HepG2 (cell line): ENCODE data around the gene CSNK1G1. TPM values are rescaled to one million over a fixed set of nuclear protein-coding genes. Genes with fewer than 3 reads are reported as not detected.

Experiments used
- ATAC-seq: fragments of 200-7000 bp; cut with Tn5 transposase; 3 replicates; pipeline ENCODE4 v1.9.1; 2020; ENCODE audit warnings: mild to moderate bottlenecking, moderate library complexity
- BruUV-seq: library from RNA; stranded (reverse); fragments of 400-500 nt; replicated peaks from 2 replicates; lab custom pipeline; 2021; lab: Mats Ljungman, UMichigan
- CTCF ChIA-PET: fragments of 300-600 bp; formaldehyde crosslinking; extraction: SDS; loops from one replicate; lab custom pipeline; 2021; ENCODE audit warnings: low total read pairs, inconsistent platforms, low intra/inter-chr PET ratio; lab: Yijun Ruan, JAX
- POLR2A ChIA-PET: fragments of 350-600 bp; sonication (Branson Sonifier 250); formaldehyde crosslinking; loops from one replicate; lab custom pipeline; 2020; ENCODE audit warnings: antibody characterized with exemption, inconsistent platforms; lab: Yijun Ruan, JAX
- DNase-seq: peaks from one replicate; pipeline ENCODE4 v3.0.0-alpha.2; 2015; ENCODE audit warnings: low spot score
- FAIRE-seq: peaks from 3 replicates; lab custom pipeline; 2011; peaks lifted over from hg19 to GRCh38; lab: Jason Lieb, UNC
- H2AFZ ChIP-seq: one replicate; pipeline ENCODE4 v1.6.1; 2011; ENCODE audit warnings: low read length, inconsistent platforms
- H3K27ac ChIP-seq: fragments of 300-600 bp; 3 replicates; pipeline ENCODE4 v1.8.0; 2011; ENCODE audit warnings: mixed run types, mild to moderate bottlenecking, mixed read lengths, low read length, inconsistent platforms; ENCODE audit not compliant: insufficient read depth; ENCODE audit errors: extremely low read length
- H3K27me3 ChIP-seq, 2 experiments: fragments of 200-600 bp in 1 of 2; 2 replicates in 1 of 2; 3 replicates in 1 of 2; pipeline versions ENCODE4 v1.6.0 to v1.8.0; 2011; ENCODE audit warnings: low read length in 2 of 2, mild to moderate bottlenecking in 2 of 2, moderate library complexity in 2 of 2, inconsistent platforms in 1 of 2; ENCODE audit not compliant: insufficient read depth in 2 of 2, control insufficient read depth in 1 of 2
- H3K36me3 ChIP-seq, 2 experiments: fragments of 200-600 bp in 1 of 2; replicated peaks in 1 of 2; 2 replicates in 1 of 2; 3 replicates in 1 of 2; pipeline versions ENCODE4 v1.5.1 to v1.8.0; 2011; ENCODE audit warnings: low read length in 2 of 2, inconsistent platforms in 1 of 2; ENCODE audit not compliant: insufficient read depth in 2 of 2, control insufficient read depth in 1 of 2
- H3K4me1 ChIP-seq: 2 replicates; pipeline ENCODE4 v1.5.1; 2012; ENCODE audit warnings: low read length, inconsistent platforms; ENCODE audit not compliant: insufficient read depth
- H3K4me2 ChIP-seq: 2 replicates; pipeline ENCODE4 v1.6.0; 2011; ENCODE audit warnings: low read depth, low read length, inconsistent platforms
- H3K4me3 ChIP-seq, 3 experiments: fragments of 200-600 bp in 1 of 3; sonication (generic), shearing (Covaris generic) in 1 of 3; replicated peaks in 1 of 3; 2 replicates each; pipeline ENCODE4 v1.5.1; 2011 to 2016; ENCODE audit warnings: low read length in 3 of 3, inconsistent platforms in 2 of 3, low read depth in 2 of 3, mild to moderate bottlenecking in 2 of 3, control low read depth in 1 of 3, mixed read lengths in 1 of 3; ENCODE audit not compliant: insufficient read depth in 1 of 3
- H3K79me2 ChIP-seq: one replicate; pipeline ENCODE4 v1.6.1; 2011; ENCODE audit warnings: low read length, inconsistent platforms; ENCODE audit not compliant: insufficient read depth
- H3K9ac ChIP-seq: 2 replicates; pipeline ENCODE4 v1.6.0; 2011; ENCODE audit warnings: mild to moderate bottlenecking, low read depth, low read length, inconsistent platforms; ENCODE audit not compliant: insufficient read depth
- H3K9me3 ChIP-seq: 2 replicates; pipeline ENCODE4 v1.5.1; 2012; ENCODE audit warnings: mild to moderate bottlenecking, low read length
- H4K20me1 ChIP-seq: 2 replicates; pipeline ENCODE4 v1.6.0; 2011; ENCODE audit warnings: inconsistent platforms, mild to moderate bottlenecking, low read length, moderate library complexity; ENCODE audit not compliant: insufficient read depth
- AHR ChIP-seq: IDR thresholded peaks from 2 replicates; pipeline ENCODE4 v1.6.1; 2018; ENCODE audit warnings: missing genetic modification reagents, missing compliant biosample characterization
- CBFB ChIP-seq: sonication (generic); formaldehyde crosslinking; IDR thresholded peaks from 2 replicates; pipeline ENCODE4 v1.4.0; 2020; ENCODE audit warnings: missing genetic modification reagents
- EHMT2 ChIP-seq: fragments of 200-600 bp; sonication (generic); IDR thresholded peaks from 2 replicates; pipeline ENCODE4 v1.7.0; 2017; ENCODE audit warnings: antibody characterized with exemption, low read depth, low read length, borderline replicate concordance
- ELF3 ChIP-seq: IDR thresholded peaks from 2 replicates; pipeline ENCODE4 v1.6.1; 2016; ENCODE audit warnings: missing genetic modification reagents, missing compliant biosample characterization
- FOXP1 ChIP-seq, 2 experiments: fragments of 450-650 bp in 1 of 2; IDR thresholded peaks; 2 replicates each; pipeline ENCODE4 v1.6.1; 2017 to 2018; ENCODE audit warnings: antibody characterized with exemption in 1 of 2
- GABPB1 ChIP-seq: IDR thresholded peaks from 2 replicates; pipeline ENCODE4 v1.6.1; 2016; ENCODE audit warnings: mild to moderate bottlenecking, missing genetic modification reagents, moderate library complexity, missing compliant biosample characterization
- GATA4 ChIP-seq: sonication (generic); IDR thresholded peaks from 2 replicates; pipeline ENCODE4 v1.6.1; 2016; ENCODE audit warnings: antibody characterized with exemption, low read depth, borderline replicate concordance
- HMG20B ChIP-seq: conservative IDR thresholded peaks from 2 replicates; pipeline ENCODE4 v1.6.1; 2016; ENCODE audit warnings: missing genetic modification reagents, missing compliant biosample characterization
- KDM3A ChIP-seq: IDR thresholded peaks from 2 replicates; pipeline ENCODE4 v1.6.1; 2018; ENCODE audit warnings: low read depth, missing compliant biosample characterization
- MYNN ChIP-seq: sonication (generic); formaldehyde crosslinking; IDR thresholded peaks from 2 replicates; pipeline ENCODE4 v1.4.0; 2020; ENCODE audit warnings: mild to moderate bottlenecking, low read depth, missing genetic modification reagents
- SNAPC2 ChIP-seq: sonication (generic); formaldehyde crosslinking; IDR thresholded peaks from 2 replicates; pipeline ENCODE4 v1.8.1; 2022; ENCODE audit warnings: mild to moderate bottlenecking, missing genetic modification reagents
- SRSF4 ChIP-seq: fragments of 200-400 bp; formaldehyde crosslinking; IDR thresholded peaks from one replicate; pipeline ENCODE4 v1.6.1; 2018; ENCODE audit warnings: mild to moderate bottlenecking, low read depth, low read length, moderate library complexity; ENCODE audit not compliant: poor library complexity, severe bottlenecking
- ZNF124 ChIP-seq: sonication (generic); formaldehyde crosslinking; IDR thresholded peaks from 2 replicates; pipeline ENCODE4 v1.4.0; 2020; ENCODE audit warnings: missing genetic modification reagents
- ZNF235 ChIP-seq: sonication (generic); formaldehyde crosslinking; IDR thresholded peaks from 2 replicates; pipeline ENCODE4 v1.8.1; 2023; ENCODE audit warnings: mild to moderate bottlenecking, missing genetic modification reagents, borderline replicate concordance
- ZNF282 ChIP-seq: fragments of 450-650 bp; IDR thresholded peaks from 2 replicates; pipeline ENCODE4 v1.6.1; 2018; ENCODE audit not compliant: partially characterized antibody
- ZNF841 ChIP-seq: sonication (generic); formaldehyde crosslinking; IDR thresholded peaks from 2 replicates; pipeline ENCODE4 v1.8.1; 2023; ENCODE audit warnings: missing genetic modification reagents, borderline replicate concordance
- WGBS: methylation state at CpG from one replicate; pipeline ENCODE4 v1.1.6; 2017; ENCODE audit warnings: low lambda C conversion rate; 5-methylcytosine and 5-hydroxymethylcytosine counted together
- in situ Hi-C: cut with HindIII; loops from 2 replicates; pipeline ENCODE4 v1.10.0; 2017; ENCODE audit warnings: low pct_unique_long_range_greater_than_20kb; ENCODE audit not compliant: extremely low pct_ligation_motif_present
- intact Hi-C: fragments of 100-400 bp; cut with micrococcal nuclease; formaldehyde crosslinking; loops from one replicate; pipeline ENCODE4 v1.10.0; 2022; ENCODE audit not compliant: unreplicated experiment
- polyA plus RNA-seq, 8 experiments: library from polyadenylated mRNA; depleted of rRNA in 3 of 8; stranded (reverse) in 7 of 8; unstranded in 1 of 8; fragments of >200 nt; fragmentation: Illumina TruSeq in 4 of 8; extraction: Trizol in 4 of 8; gene quantifications; 2 replicates each; pipeline versions ENCODE4 v1.2.1 to v1.2.3, GENCODE V29; 2011 to 2016; ENCODE audit warnings: low read depth in 4 of 8, missing spikeins in 1 of 8, mixed read lengths in 1 of 8; ENCODE audit not compliant: insufficient read depth in 1 of 8
- total RNA-seq, 5 experiments: library from RNA; depleted of rRNA; stranded (reverse); fragments of >200 nt; fragmentation: Illumina TruSeq; extraction: Trizol; gene quantifications; 2 replicates each; pipeline ENCODE4 v1.2.3, GENCODE V29; 2016; ENCODE audit warnings: low read depth in 1 of 5
- TF ChIP-seq, protein P1 (sequence below): sonication (generic); formaldehyde crosslinking; IDR thresholded peaks from 2 replicates; pipeline ENCODE4 v1.4.0; 2020; ENCODE audit warnings: low read depth, missing genetic modification reagents

CSNK1G1 gene
- total and polyA plus RNA-seq, 2 of the 13 experiments (the other 11 are each of a cell fraction or from before 2014, with no cell fraction given): 8.5 to 12.6 TPM

DNA sequence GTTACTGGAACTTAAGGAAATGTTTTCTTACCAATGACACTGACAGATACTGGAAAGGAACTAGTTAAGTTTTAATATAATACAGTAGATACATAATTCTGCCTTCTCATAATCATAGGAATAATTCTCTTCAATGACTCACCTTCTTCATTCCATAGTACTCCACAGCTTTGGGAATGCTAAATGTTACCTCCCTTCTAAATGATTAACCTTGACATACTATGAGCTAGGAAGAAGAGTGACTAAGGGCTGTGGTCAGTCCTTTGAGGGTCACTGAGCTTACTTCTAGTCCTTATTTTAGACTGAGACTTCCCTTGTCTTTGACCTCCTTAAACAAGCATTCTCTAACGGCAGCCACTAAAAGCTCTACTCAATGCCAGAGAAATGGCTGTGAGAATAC lies 123.6 kb downstream of the CSNK1G1 start:
- Histone ChIP-seq H4K20me1 (no peaks in the 10 kb centered on the region), H2AFZ (no peak overlapping the region), H3K4me1 (peaks cover 13% of the 10 kb centered on the region), H3K9ac (no peak overlapping the region), H3K27me3 (no peaks in the 10 kb centered on the region), H3K27ac (peak overlapping the region; percentile 32), H3K4me2 (no peak overlapping the region), H3K4me3 (no peak overlapping the region), H3K36me3 (no peaks in the 10 kb centered on the region), H3K79me2 (no peaks in the 10 kb centered on the region), H3K9me3 (no peaks in the 10 kb centered on the region)
- TF ChIP-seq MYNN (CRISPR knock-in tag) (no peak), GATA4 (no peak), CBFB (CRISPR knock-in tag) (no peak), EHMT2 (no peak), ZNF282 (no peak), ZNF235 (CRISPR knock-in tag) (no peak), ZNF124 (CRISPR knock-in tag) (no peak)
- CTCF ChIA-PET: no interaction called here
- 43% methylated on average over 1 of the region's 1 CpG for WGBS
- POLR2A ChIA-PET: interaction anchor here (1.6 kb wide), 1 partner anchor 14 kb away, joined by 4 read pairs; no protein-coding TSS in a partner anchor
- intact Hi-C loops (no loop called here), in situ Hi-C loops (no loop called here)
- ATAC-seq (no peak), DNase-seq (peak; percentile 10), FAIRE-seq (no peak)
- no TSS peak for BruUV-seq

DNA sequence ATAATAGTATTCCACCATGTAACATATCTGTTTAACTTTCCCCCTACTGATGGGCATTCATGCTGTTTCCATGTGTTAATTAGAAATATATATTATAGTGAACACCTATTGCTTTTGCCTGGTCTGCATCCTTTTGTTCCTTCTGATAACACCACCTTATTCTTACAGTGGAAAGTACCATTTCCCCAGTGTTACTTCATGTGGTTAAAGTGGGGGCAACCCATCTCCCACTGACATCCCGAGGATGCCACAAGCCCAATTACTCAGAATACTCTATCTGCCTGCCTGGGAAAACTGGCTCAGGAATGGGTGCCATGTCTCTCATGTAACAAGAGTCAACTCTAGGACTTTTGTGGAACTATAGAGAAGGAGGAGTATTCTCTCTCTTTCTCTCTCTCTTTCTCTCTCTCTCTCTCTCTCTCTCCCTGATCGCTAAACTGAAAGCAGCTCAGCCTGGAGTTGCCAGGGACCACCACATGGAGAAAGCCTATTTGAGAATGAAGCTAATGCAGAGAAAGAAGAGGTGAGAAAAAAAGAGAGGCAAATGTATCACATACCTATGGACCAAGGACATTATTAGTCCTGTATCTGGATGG lies 126.7 kb downstream of the CSNK1G1 start:
- Histone ChIP-seq H4K20me1 (no peaks in the 10 kb centered on the region), H3K79me2 (no peaks in the 10 kb centered on the region), H3K27ac (no peak overlapping the region), H3K27me3 (no peaks in the 10 kb centered on the region), H2AFZ (no peak overlapping the region), H3K9ac (no peak overlapping the region), H3K4me1 (peaks cover 13% of the 10 kb centered on the region), H3K9me3 (no peaks in the 10 kb centered on the region), H3K36me3 (no peaks in the 10 kb centered on the region), H3K4me3 (no peak overlapping the region), H3K4me2 (no peak overlapping the region)
- BruUV-seq: no TSS peak
- ChIA-PET POLR2A (no interaction called here), CTCF (no interaction called here)
- in situ Hi-C loops (no loop called here), intact Hi-C loops (no loop called here)
- FAIRE-seq (no peak), ATAC-seq (no peak), DNase-seq (no peak)
- 100% methylated on average over 2 of the region's 2 CpGs for WGBS
- no peak for TF ChIP-seq KDM3A
- no peak for TF ChIP-seq HMG20B (CRISPR knock-in tag)
- no peak for TF ChIP-seq FOXP1 (IDR thresholded peaks at IDR 0.05)
- no peak for TF ChIP-seq FOXP1 (CRISPR knock-in tag; IDR thresholded peaks at IDR 0.05)
- no peak for TF ChIP-seq SNAPC2 (CRISPR knock-in tag)
- TF ChIP-seq SRSF4: no peak
- no peak for TF ChIP-seq GABPB1 (CRISPR knock-in tag)
- no peak for TF ChIP-seq ZNF282
- no peak for TF ChIP-seq ZNF841
- TF ChIP-seq, protein P1, sequence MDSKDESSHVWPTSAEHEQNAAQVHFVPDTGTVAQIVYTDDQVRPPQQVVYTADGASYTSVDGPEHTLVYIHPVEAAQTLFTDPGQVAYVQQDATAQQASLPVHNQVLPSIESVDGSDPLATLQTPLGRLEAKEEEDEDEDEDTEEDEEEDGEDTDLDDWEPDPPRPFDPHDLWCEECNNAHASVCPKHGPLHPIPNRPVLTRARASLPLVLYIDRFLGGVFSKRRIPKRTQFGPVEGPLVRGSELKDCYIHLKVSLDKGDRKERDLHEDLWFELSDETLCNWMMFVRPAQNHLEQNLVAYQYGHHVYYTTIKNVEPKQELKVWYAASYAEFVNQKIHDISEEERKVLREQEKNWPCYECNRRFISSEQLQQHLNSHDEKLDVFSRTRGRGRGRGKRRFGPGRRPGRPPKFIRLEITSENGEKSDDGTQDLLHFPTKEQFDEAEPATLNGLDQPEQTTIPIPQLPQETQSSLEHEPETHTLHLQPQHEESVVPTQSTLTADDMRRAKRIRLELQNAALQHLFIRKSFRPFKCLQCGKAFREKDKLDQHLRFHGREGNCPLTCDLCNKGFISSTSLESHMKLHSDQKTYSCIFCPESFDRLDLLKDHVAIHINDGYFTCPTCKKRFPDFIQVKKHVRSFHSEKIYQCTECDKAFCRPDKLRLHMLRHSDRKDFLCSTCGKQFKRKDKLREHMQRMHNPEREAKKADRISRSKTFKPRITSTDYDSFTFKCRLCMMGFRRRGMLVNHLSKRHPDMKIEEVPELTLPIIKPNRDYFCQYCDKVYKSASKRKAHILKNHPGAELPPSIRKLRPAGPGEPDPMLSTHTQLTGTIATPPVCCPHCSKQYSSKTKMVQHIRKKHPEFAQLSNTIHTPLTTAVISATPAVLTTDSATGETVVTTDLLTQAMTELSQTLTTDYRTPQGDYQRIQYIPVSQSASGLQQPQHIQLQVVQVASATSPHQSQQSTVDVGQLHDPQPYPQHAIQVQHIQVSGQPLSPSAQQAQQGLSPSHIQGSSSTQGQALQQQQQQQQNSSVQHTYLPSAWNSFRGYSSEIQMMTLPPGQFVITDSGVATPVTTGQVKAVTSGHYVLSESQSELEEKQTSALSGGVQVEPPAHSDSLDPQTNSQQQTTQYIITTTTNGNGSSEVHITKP (CRISPR knock-in tag): no peak
- TF ChIP-seq AHR (CRISPR knock-in tag): no peak
- no peak for TF ChIP-seq ELF3 (CRISPR knock-in tag)
